Prostate gland (tissue), 2 donors: ENCODE results near the gene RCVRN.

Source experiments
- CTCF ChIP-seq, 4 experiments: fragments of 200-600 bp in 2 of 4; fragments of 450-650 bp in 2 of 4; sonication (generic) in 2 of 4; IDR thresholded peaks; 1 replicate in 3 of 4; 2 replicates in 1 of 4; pipeline ENCODE4 v1.5.1; 2016 to 2019; ENCODE audit warnings: antibody characterized with exemption in 4 of 4, mild to moderate bottlenecking in 2 of 4, moderate library complexity in 2 of 4
- POLR2A ChIP-seq: fragments of 450-650 bp; IDR thresholded peaks from one replicate; pipeline ENCODE4 v1.6.1; 2016; ENCODE audit warnings: antibody characterized with exemption, mild to moderate bottlenecking
- POLR2AphosphoS5 ChIP-seq: sonication (generic); formaldehyde crosslinking; IDR thresholded peaks from one replicate; pipeline ENCODE4 v1.6.1; 2017; ENCODE audit warnings: antibody characterized with exemption

DNA sequence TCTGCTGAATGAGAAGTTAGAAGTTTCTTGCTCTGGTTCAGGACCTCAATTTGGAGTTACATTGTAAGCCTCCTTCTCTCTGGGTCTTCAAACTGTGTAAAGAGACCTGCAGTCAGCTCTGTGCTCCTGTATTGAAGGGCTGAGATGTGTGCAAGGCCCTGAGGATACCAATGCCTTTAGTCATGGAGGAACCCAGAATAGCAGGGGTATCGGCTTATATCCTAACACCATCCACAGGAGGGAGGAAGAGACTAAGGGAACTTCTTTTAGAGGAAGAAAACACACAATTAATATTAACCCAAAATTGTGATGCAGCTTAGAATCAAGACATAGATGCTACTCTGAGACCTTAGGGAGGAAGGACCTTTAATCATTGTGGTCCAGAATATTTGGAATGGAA, 42.9 kb downstream of the RCVRN start:
- TF ChIP-seq POLR2AphosphoS5 = no peak
- no peak for TF ChIP-seq CTCF (IDR thresholded peaks at IDR 0.05)
- no peak for TF ChIP-seq POLR2A
